GM23338 (cell line): ENCODE data around the gene ST8SIA1. TPM values are rescaled to one million over a fixed set of nuclear protein-coding genes. Genes with fewer than 3 reads are reported as not detected.
A peak's percentile ranks its signal among the peaks of the same experiment; 100 is the strongest.

Experiments
- ATAC-seq: fragments of 200-7000 bp; cut with Tn5 transposase; 3 replicates; pipeline ENCODE4 v1.9.1; 2020
- DNase-seq: peaks from one replicate; pipeline ENCODE4 v3.0.0-alpha.2; 2015; ENCODE audit warnings: low spot score
- H2AFZ ChIP-seq: fragments of 200-600 bp; sonication (generic); 2 replicates; pipeline ENCODE4 v1.8.0; 2016; ENCODE audit warnings: antibody characterized with exemption, mild to moderate bottlenecking, moderate library complexity
- H3F3A ChIP-seq: fragments of 200-600 bp; sonication (generic); replicated peaks from 2 replicates; pipeline ENCODE4 v1.8.0; 2017; ENCODE audit warnings: antibody characterized with exemption, mixed run types, low read depth
- H3K27ac ChIP-seq: fragments of 200-600 bp; sonication (generic); 2 replicates; pipeline ENCODE4 v1.6.1; 2016; ENCODE audit warnings: low read depth
- H3K27me3 ChIP-seq: fragments of 200-600 bp; sonication (generic); 2 replicates; pipeline ENCODE4 v1.8.0; 2016; ENCODE audit warnings: mild to moderate bottlenecking, mixed run types, moderate library complexity; ENCODE audit not compliant: insufficient read depth
- H3K36me3 ChIP-seq: fragments of 200-600 bp; sonication (generic); 2 replicates; pipeline ENCODE4 v1.8.0; 2016; ENCODE audit warnings: mild to moderate bottlenecking; ENCODE audit not compliant: insufficient read depth
- H3K4me1 ChIP-seq: fragments of 200-600 bp; sonication (generic); 2 replicates; pipeline ENCODE4 v1.8.0; 2016; ENCODE audit warnings: mild to moderate bottlenecking, moderate library complexity; ENCODE audit not compliant: insufficient read depth
- H3K4me2 ChIP-seq: fragments of 200-600 bp; sonication (generic); 2 replicates; pipeline ENCODE4 v1.7.1; 2017; ENCODE audit warnings: mixed run types
- H3K4me3 ChIP-seq: fragments of 200-600 bp; sonication (generic); 2 replicates; pipeline ENCODE4 v1.6.1; 2016; ENCODE audit warnings: mixed run types
- H3K79me2 ChIP-seq: fragments of 200-600 bp; sonication (generic); replicated peaks from 2 replicates; pipeline ENCODE4 v1.8.0; 2017; ENCODE audit warnings: mild to moderate bottlenecking; ENCODE audit not compliant: insufficient read depth
- H3K9me2 ChIP-seq: fragments of 200-600 bp; sonication (generic); 2 replicates; pipeline ENCODE4 v1.8.0; 2017; ENCODE audit not compliant: insufficient read depth
- H4K20me1 ChIP-seq: fragments of 200-600 bp; sonication (generic); replicated peaks from 2 replicates; pipeline ENCODE4 v1.8.0; 2017; ENCODE audit warnings: mild to moderate bottlenecking; ENCODE audit not compliant: insufficient read depth
- H3K27ac Mint-ChIP-seq: 2 replicates; pipeline ENCODE4 v1.8.0; 2020; ENCODE audit warnings: inconsistent platforms, mild to moderate bottlenecking, moderate library complexity, mixed read lengths
- H3K27me3 Mint-ChIP-seq: 3 replicates; pipeline ENCODE4 v1.8.0; 2022; ENCODE audit warnings: low read depth, mild to moderate bottlenecking, moderate library complexity, mixed read lengths, inconsistent platforms; ENCODE audit not compliant: insufficient read depth, poor library complexity
- H3K36me3 Mint-ChIP-seq: 3 replicates; pipeline ENCODE4 v1.8.0; 2021; ENCODE audit warnings: low read depth, mild to moderate bottlenecking, inconsistent platforms, moderate library complexity, mixed read lengths
- H3K4me1 Mint-ChIP-seq: 3 replicates; pipeline ENCODE4 v1.8.0; 2020; ENCODE audit warnings: mild to moderate bottlenecking, inconsistent platforms, mixed read lengths
- H3K4me3 Mint-ChIP-seq: 3 replicates; pipeline ENCODE4 v1.8.0; 2021; ENCODE audit warnings: moderate library complexity, mild to moderate bottlenecking, inconsistent platforms, mixed read lengths
- H3K9me3 Mint-ChIP-seq: 3 replicates; pipeline ENCODE4 v1.8.0; 2020; ENCODE audit warnings: moderate library complexity, mild to moderate bottlenecking, inconsistent platforms, mixed read lengths
- CREB1 ChIP-seq: fragments of 250-450 bp; sonication (Bioruptor Pico); IDR thresholded peaks from 2 replicates; pipeline ENCODE4 v1.5.0; 2020; ENCODE audit warnings: low read depth, mild to moderate bottlenecking, moderate library complexity
- ETS1 ChIP-seq: IDR thresholded peaks from 2 replicates; pipeline ENCODE4 v1.6.1; 2016; ENCODE audit warnings: antibody characterized with exemption
- EZH2 ChIP-seq: fragments of 200-600 bp; sonication (generic); IDR thresholded peaks from one replicate; pipeline ENCODE4 v1.8.0; 2017; ENCODE audit warnings: antibody characterized with exemption, mild to moderate bottlenecking, low read depth; ENCODE audit not compliant: unreplicated experiment
- EZH2phosphoT487 ChIP-seq: fragments of 200-600 bp; sonication (generic); IDR thresholded peaks from one replicate; pipeline ENCODE4 v1.8.1; 2018; ENCODE audit warnings: antibody characterized with exemption; ENCODE audit not compliant: unreplicated experiment
- JUNB ChIP-seq: IDR thresholded peaks from one replicate; pipeline ENCODE4 v1.6.1; 2016; ENCODE audit warnings: antibody characterized with exemption; ENCODE audit not compliant: unreplicated experiment
- NANOG ChIP-seq: IDR thresholded peaks from 2 replicates; pipeline ENCODE4 v1.6.1; 2016; ENCODE audit warnings: antibody characterized with exemption, borderline replicate concordance
- POLR2AphosphoS5 ChIP-seq: IDR thresholded peaks from 2 replicates; pipeline ENCODE4 v1.6.1; 2016; ENCODE audit warnings: antibody characterized with exemption, low read depth
- REST ChIP-seq: IDR thresholded peaks from one replicate; pipeline ENCODE4 v1.6.1; 2018; ENCODE audit warnings: antibody characterized with exemption; ENCODE audit not compliant: unreplicated experiment
- STAT1 ChIP-seq: IDR thresholded peaks from one replicate; pipeline ENCODE4 v1.6.1; 2016; ENCODE audit warnings: antibody characterized with exemption; ENCODE audit not compliant: unreplicated experiment
- ZNF114 ChIP-seq: fragments of 250-450 bp; sonication (Bioruptor Pico); IDR thresholded peaks from 2 replicates; pipeline ENCODE4 v1.5.0; 2020; ENCODE audit warnings: mild to moderate bottlenecking, moderate library complexity
- ZNF331 ChIP-seq: fragments of 250-450 bp; sonication (Bioruptor Pico); IDR thresholded peaks from 2 replicates; pipeline ENCODE4 v1.5.0; 2020; ENCODE audit warnings: low read depth, mild to moderate bottlenecking, moderate library complexity
- ZNF462 ChIP-seq: fragments of 250-450 bp; sonication (Bioruptor Pico); IDR thresholded peaks from 2 replicates; pipeline ENCODE4 v1.5.0; 2020; ENCODE audit warnings: mild to moderate bottlenecking, moderate library complexity
- polyA plus RNA-seq: library from polyadenylated mRNA; unstranded; fragments of >200 nt; fragmentation: Nextera tagmentation; extraction: Ambion mirVana; gene quantifications from 2 replicates; pipeline ENCODE4 v1.2.1, GENCODE V29; 2016
- total RNA-seq: library from RNA; depleted of rRNA; stranded (reverse); fragments of >200 nt; shearing (Covaris generic); gene quantifications from 2 replicates; pipeline ENCODE4 v1.2.3, GENCODE V29; 2014
- TF ChIP-seq, protein P1 (sequence below), 2 experiments: fragments of 200-600 bp in 1 of 2; sonication (generic) in 1 of 2; conservative IDR thresholded peaks; 2 replicates each; pipeline versions ENCODE4 v1.5.1 to v1.6.1; 2016 to 2017; ENCODE audit warnings: antibody characterized with exemption in 2 of 2, low read depth in 2 of 2, mild to moderate bottlenecking in 2 of 2, moderate library complexity in 1 of 2

ST8SIA1 gene
- total and polyA plus RNA-seq, 2 experiments from 2014 or later, result 2.5 to 5.1 TPM

DNA sequence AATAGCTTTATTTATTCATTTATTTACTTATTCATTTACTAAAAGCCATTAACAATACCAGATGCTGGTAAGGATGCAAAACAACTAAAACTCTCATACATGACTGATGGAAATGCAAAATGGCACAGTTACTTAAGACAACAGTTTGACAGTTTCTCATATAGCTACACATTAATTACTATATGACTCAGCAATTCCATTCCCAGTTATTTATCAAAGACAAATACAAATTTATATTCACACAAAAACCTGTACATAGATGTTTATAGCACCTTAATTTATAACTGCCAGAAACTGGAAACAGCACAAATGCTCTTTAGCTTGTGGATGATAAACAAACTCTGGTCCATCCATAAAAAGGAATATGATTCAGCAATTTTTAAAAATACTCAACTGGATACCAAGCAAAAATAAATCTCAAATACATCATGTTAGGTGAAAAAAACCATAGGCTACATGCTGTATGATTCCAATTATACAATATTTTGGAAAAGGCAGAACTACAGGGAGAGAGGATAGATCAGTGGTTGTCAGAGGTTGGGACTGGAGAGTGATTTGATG lies 37.9 kb upstream of the ST8SIA1 start:
- Histone ChIP-seq H3K27me3 (no peaks in the 10 kb centered on the region), H3K36me3 (no peaks in the 10 kb centered on the region), H4K20me1 (no peaks in the 10 kb centered on the region), H3K9me2 (no peaks in the 10 kb centered on the region; the same call in 1 of the 2 replicates), H3K4me1 (no peaks in the 10 kb centered on the region), H3F3A (no peaks in the 10 kb centered on the region), H3K4me3 (no peak overlapping the region), H2AFZ (no peak overlapping the region), H3K27ac (no peak overlapping the region), H3K79me2 (no peaks in the 10 kb centered on the region), H3K4me2 (no peak overlapping the region)
- no peak for DNase-seq
- peak overlapping the region; percentile 76 for H3K27ac Mint-ChIP-seq
- no peaks in the 10 kb centered on the region for H3K4me1 Mint-ChIP-seq
- H3K27me3 Mint-ChIP-seq, result peaks cover 5% of the 10 kb centered on the region
- no peak overlapping the region for H3K4me3 Mint-ChIP-seq
- TF ChIP-seq ZNF331 (no peak), ZNF114 (no peak), ETS1 (no peak), NANOG (no peak), EZH2 (no peak), ZNF462 (no peak), JUNB (no peak), REST (no peak), STAT1 (no peak), EZH2phosphoT487 (no peak), POLR2AphosphoS5 (no peak), CREB1 (no peak)
- TF ChIP-seq, protein P1, sequence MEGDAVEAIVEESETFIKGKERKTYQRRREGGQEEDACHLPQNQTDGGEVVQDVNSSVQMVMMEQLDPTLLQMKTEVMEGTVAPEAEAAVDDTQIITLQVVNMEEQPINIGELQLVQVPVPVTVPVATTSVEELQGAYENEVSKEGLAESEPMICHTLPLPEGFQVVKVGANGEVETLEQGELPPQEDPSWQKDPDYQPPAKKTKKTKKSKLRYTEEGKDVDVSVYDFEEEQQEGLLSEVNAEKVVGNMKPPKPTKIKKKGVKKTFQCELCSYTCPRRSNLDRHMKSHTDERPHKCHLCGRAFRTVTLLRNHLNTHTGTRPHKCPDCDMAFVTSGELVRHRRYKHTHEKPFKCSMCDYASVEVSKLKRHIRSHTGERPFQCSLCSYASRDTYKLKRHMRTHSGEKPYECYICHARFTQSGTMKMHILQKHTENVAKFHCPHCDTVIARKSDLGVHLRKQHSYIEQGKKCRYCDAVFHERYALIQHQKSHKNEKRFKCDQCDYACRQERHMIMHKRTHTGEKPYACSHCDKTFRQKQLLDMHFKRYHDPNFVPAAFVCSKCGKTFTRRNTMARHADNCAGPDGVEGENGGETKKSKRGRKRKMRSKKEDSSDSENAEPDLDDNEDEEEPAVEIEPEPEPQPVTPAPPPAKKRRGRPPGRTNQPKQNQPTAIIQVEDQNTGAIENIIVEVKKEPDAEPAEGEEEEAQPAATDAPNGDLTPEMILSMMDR (conservative IDR thresholded peaks at IDR 0.05; ENCODE audit: low read depth in 2 of 2), result no peak
- no peaks in the 10 kb centered on the region for H3K36me3 Mint-ChIP-seq
- peaks cover 4% of the 10 kb centered on the region; the same call in 2 of the 3 replicates for H3K9me3 Mint-ChIP-seq
- no peak for ATAC-seq
